Measurements from ENCODE around the gene TRAPPC12.

DNA sequence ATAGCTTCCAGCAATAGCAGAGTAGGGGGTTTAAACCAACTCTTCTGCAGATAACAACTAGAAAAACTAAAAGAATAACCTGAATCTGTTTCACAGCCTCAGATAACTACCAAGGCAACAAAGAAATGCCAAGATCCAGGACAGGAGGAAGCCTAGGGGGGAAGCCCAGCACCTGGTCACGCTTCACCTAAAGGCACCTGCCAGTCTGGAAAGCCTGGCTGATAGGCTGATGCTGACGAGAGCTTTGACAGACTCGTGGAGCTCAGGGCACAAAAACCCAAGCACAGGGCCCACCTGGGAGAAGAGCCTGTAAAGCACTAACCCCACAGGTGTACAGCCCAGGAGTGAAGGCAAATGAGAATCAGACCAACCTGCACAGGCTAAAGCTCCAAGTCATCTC, 24.5 kb upstream of the TRAPPC12 start:
- TF ChIP-seq CTCF (conservative IDR thresholded peaks at IDR 0.05 in 1 of 2, IDR thresholded peaks at IDR 0.05 in 1 of 2; ENCODE audit: extremely low read depth in 1 of 2, insufficient read depth in 1 of 2, low read depth in 1 of 2, low read length in 2 of 2) (no peak), EZH2 (IDR thresholded peaks at IDR 0.05; ENCODE audit: borderline replicate concordance, low read length) (no peak)
